ENCODE measurements around the gene SAXO2. TPM values are rescaled to one million over a fixed set of nuclear protein-coding genes. Genes with fewer than 3 reads are reported as not detected.
"Not testable (repeated sequence)": the region's sequence is repeated elsewhere in the genome, so short reads cannot be mapped to it uniquely, and the experiment has no call there.

SAXO2 gene
- total and polyA plus RNA-seq, 2 donors (not counting 3 experiments of a cell fraction or from before 2014, with no cell fraction given), result 0.98 to 5.2 TPM

- peaks cover 4% of the 10 kb centered on the region for H3K4me1 ChIP-seq (ENCODE audit: control insufficient read depth, extremely low read depth, insufficient read depth, low read length)
- H3K9me1 ChIP-seq (replicated peaks; ENCODE audit: control insufficient read depth, extremely low read depth, insufficient read depth, low read length), result no peaks in the 10 kb centered on the region
- no peak overlapping the region for H3K27ac ChIP-seq (ENCODE audit: insufficient read depth, low read depth, low read length)
- no peak overlapping the region for H2AFZ ChIP-seq (ENCODE audit: low read depth, low read length)
- ChIA-PET CTCF (no interaction called here), POLR2A (no interaction called here)
- H3K79me2 ChIP-seq (ENCODE audit: control insufficient read depth, insufficient read depth, low read length), result no peaks in the 10 kb centered on the region
- H3K9me3 ChIP-seq (replicated peaks; ENCODE audit: control insufficient read depth, insufficient read depth, low read length), result no peaks in the 10 kb centered on the region
- H3K27me3 ChIP-seq (ENCODE audit: control insufficient read depth in 2 of 2, insufficient read depth in 2 of 2, low read length in 2 of 2), result no peaks in the 10 kb centered on the region
- intact Hi-C loops (cut with micrococcal nuclease) (no loop called here), dilution Hi-C loops (cut with MboI; ENCODE audit: extremely low pct_ligation_motif_present, low sequenced_read_pairs) (no loop called here)
- no peak overlapping the region for H3K9ac ChIP-seq (replicated peaks; ENCODE audit: extremely low read depth, insufficient read depth, low read length)
- no TSS peak for BruUV-seq (replicated peaks)
- no peaks in the 10 kb centered on the region for H3K36me3 ChIP-seq (ENCODE audit: control insufficient read depth in 2 of 2, extremely low read depth in 1 of 2, insufficient read depth in 2 of 2, low read length in 2 of 2)
- no peak for TF ChIP-seq POLR2AphosphoS5 (IDR thresholded peaks at IDR 0.05; ENCODE audit: insufficient read depth, low read depth, low read length)
- TF ChIP-seq GATA2 (IDR thresholded peaks at IDR 0.05; ENCODE audit: insufficient read depth, insufficient read length, low read depth, low read length), result no peak
- TF ChIP-seq MYC (IDR thresholded peaks at IDR 0.05; ENCODE audit: low read depth, low read length), result no peak
- TF ChIP-seq JUN (IDR thresholded peaks at IDR 0.05; ENCODE audit: borderline replicate concordance, insufficient read depth, insufficient read length, low read depth), result no peak
- no peak for TF ChIP-seq EZH2 (IDR thresholded peaks at IDR 0.05; ENCODE audit: borderline replicate concordance, low read depth, low read length, severe bottlenecking)
- no peak for TF ChIP-seq FOS (IDR thresholded peaks at IDR 0.05; ENCODE audit: borderline replicate concordance, insufficient read depth, low read length)
- no peak for TF ChIP-seq POLR2A (IDR thresholded peaks at IDR 0.05; ENCODE audit: low read depth, low read length)
- TF ChIP-seq, protein P1, sequence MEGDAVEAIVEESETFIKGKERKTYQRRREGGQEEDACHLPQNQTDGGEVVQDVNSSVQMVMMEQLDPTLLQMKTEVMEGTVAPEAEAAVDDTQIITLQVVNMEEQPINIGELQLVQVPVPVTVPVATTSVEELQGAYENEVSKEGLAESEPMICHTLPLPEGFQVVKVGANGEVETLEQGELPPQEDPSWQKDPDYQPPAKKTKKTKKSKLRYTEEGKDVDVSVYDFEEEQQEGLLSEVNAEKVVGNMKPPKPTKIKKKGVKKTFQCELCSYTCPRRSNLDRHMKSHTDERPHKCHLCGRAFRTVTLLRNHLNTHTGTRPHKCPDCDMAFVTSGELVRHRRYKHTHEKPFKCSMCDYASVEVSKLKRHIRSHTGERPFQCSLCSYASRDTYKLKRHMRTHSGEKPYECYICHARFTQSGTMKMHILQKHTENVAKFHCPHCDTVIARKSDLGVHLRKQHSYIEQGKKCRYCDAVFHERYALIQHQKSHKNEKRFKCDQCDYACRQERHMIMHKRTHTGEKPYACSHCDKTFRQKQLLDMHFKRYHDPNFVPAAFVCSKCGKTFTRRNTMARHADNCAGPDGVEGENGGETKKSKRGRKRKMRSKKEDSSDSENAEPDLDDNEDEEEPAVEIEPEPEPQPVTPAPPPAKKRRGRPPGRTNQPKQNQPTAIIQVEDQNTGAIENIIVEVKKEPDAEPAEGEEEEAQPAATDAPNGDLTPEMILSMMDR (IDR thresholded peaks at IDR 0.05; ENCODE audit: extremely low read depth in 1 of 2, insufficient read depth in 1 of 2, low read depth in 1 of 2, low read length in 2 of 2), result no peak
- TF ChIP-seq, protein P2, sequence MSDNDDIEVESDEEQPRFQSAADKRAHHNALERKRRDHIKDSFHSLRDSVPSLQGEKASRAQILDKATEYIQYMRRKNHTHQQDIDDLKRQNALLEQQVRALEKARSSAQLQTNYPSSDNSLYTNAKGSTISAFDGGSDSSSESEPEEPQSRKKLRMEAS (IDR thresholded peaks at IDR 0.05; ENCODE audit: insufficient read depth, insufficient read length), result no peak
- no peak for FAIRE-seq
- no peak overlapping the region for H3K4me2 ChIP-seq (ENCODE audit: insufficient read depth, low read length)
- H4K20me1 ChIP-seq (replicated peaks; ENCODE audit: control insufficient read depth, extremely low read depth, insufficient read depth, low read length), result no peaks in the 10 kb centered on the region
- no peak for DNase-seq (ENCODE audit: low read depth, low spot score)
- no peak overlapping the region for H3K4me3 ChIP-seq (replicated peaks in 1 of 3; ENCODE audit: insufficient read depth in 1 of 3, low read depth in 1 of 3, low read length in 3 of 3)
Measured at GRCh38 chr15:82309802-82310201, 47.2 kb downstream of the SAXO2 start.

DNA sequence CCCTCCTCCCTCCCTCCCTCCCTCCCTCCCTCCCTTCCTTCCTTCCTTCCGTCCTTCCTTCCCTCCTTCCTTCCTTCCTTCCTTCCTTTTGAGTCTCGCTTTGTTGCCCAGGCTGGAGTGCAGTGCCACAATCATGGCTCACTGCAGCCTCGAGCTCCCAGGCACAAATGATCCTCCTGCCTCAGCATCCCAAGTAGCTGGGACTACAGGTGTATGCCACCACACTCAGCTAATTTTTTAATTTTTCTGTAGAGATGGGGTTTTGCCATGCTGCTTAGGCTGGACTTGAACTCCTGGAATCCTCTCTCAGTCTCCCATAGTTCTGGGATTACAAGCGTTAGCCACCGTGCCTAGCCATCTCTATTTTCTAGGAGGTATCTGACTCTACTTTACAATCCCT is 48.7 kb downstream of the SAXO2 start:
- BruUV-seq (replicated peaks); H3K9ac ChIP-seq (replicated peaks; ENCODE audit: extremely low read depth, insufficient read depth, low read length); H3K4me3 ChIP-seq (replicated peaks in 1 of 3; ENCODE audit: insufficient read depth in 1 of 3, low read depth in 1 of 3, low read length in 3 of 3); dilution Hi-C loops (cut with MboI; ENCODE audit: extremely low pct_ligation_motif_present, low sequenced_read_pairs); intact Hi-C loops (cut with micrococcal nuclease); H3K27ac ChIP-seq (ENCODE audit: insufficient read depth, low read depth, low read length); DNase-seq (ENCODE audit: low read depth, low spot score); CTCF ChIA-PET; FAIRE-seq; H3K9me3 ChIP-seq (replicated peaks; ENCODE audit: control insufficient read depth, insufficient read depth, low read length); H4K20me1 ChIP-seq (replicated peaks; ENCODE audit: control insufficient read depth, extremely low read depth, insufficient read depth, low read length); POLR2A ChIA-PET; H3K36me3 ChIP-seq (ENCODE audit: control insufficient read depth in 2 of 2, extremely low read depth in 1 of 2, insufficient read depth in 2 of 2, low read length in 2 of 2); H3K27me3 ChIP-seq (ENCODE audit: control insufficient read depth in 2 of 2, insufficient read depth in 2 of 2, low read length in 2 of 2); H2AFZ ChIP-seq (ENCODE audit: low read depth, low read length); H3K9me1 ChIP-seq (replicated peaks; ENCODE audit: control insufficient read depth, extremely low read depth, insufficient read depth, low read length); H3K4me1 ChIP-seq (ENCODE audit: control insufficient read depth, extremely low read depth, insufficient read depth, low read length); H3K4me2 ChIP-seq (ENCODE audit: insufficient read depth, low read length); H3K79me2 ChIP-seq (ENCODE audit: control insufficient read depth, insufficient read depth, low read length): not testable (repeated sequence)
